Vagina (tissue), 2 donors: ENCODE measurements around the gene CCDC81. TPM values are rescaled to one million over a fixed set of nuclear protein-coding genes. Genes with fewer than 3 reads are reported as not detected.
"Not testable (repeated sequence)": the region's sequence is repeated elsewhere in the genome, so short reads cannot be mapped to it uniquely, and the experiment has no call there.

Experiments used
- DNase-seq, 2 donors: peaks; one replicate each; pipeline ENCODE4 v3.0.0-alpha.2; 2017; ENCODE audit errors: extremely low spot score in 2 of 2
- H3K27ac ChIP-seq: fragments of 200-600 bp; sonication (generic); one replicate; pipeline ENCODE4 v1.5.1; 2019
- H3K27me3 ChIP-seq: fragments of 200-600 bp; sonication (generic); one replicate; pipeline ENCODE4 v1.5.1; 2019
- H3K36me3 ChIP-seq, 2 donors: fragments of 200-600 bp; sonication (generic); one replicate each; pipeline ENCODE4 v1.5.1; 2017 to 2019
- H3K4me1 ChIP-seq: fragments of 200-600 bp; sonication (generic); one replicate; pipeline ENCODE4 v1.5.1; 2019
- H3K4me3 ChIP-seq, 2 donors: fragments of 200-600 bp; sonication (generic); 1 replicate in 1 of 2; 2 replicates in 1 of 2; pipeline ENCODE4 v1.5.1; 2016 to 2019
- H3K9me3 ChIP-seq: fragments of 200-600 bp; sonication (generic); one replicate; pipeline ENCODE4 v1.5.1; 2019
- POLR2A ChIP-seq, 2 donors: fragments of 450-650 bp; IDR thresholded peaks; one replicate each; pipeline ENCODE4 v1.6.1; 2017; ENCODE audit warnings: antibody characterized with exemption in 2 of 2, mild to moderate bottlenecking in 2 of 2, moderate library complexity in 2 of 2
- POLR2AphosphoS5 ChIP-seq, 2 donors: sonication (generic); formaldehyde crosslinking; IDR thresholded peaks; one replicate each; pipeline ENCODE4 v1.9.0; 2017; ENCODE audit warnings: antibody characterized with exemption in 2 of 2, mild to moderate bottlenecking in 2 of 2, low read depth in 1 of 2; ENCODE audit not compliant: insufficient read depth in 1 of 2
- intact Hi-C: fragments of 100-400 bp; cut with DNase I; formaldehyde crosslinking; loops from one replicate; pipeline ENCODE4 v1.15.1; 2023
- total RNA-seq: library from RNA; depleted of rRNA; stranded (reverse); fragments of >200 nt; gene quantifications from one replicate; pipeline ENCODE4 v1.2.3, GENCODE V29; 2016
- TF ChIP-seq, protein P1 (sequence below), 3 experiments: fragments of 450-650 bp in 2 of 3; fragments of 200-600 bp in 1 of 3; sonication (generic) in 1 of 3; IDR thresholded peaks; one replicate each; pipeline ENCODE4 v1.5.1; 2017 to 2019; ENCODE audit warnings: antibody characterized with exemption in 3 of 3, mild to moderate bottlenecking in 2 of 3, moderate library complexity in 2 of 3

Gene CCDC81
- total RNA-seq, 1 donor from 2014 or later, result not detected

DNA sequence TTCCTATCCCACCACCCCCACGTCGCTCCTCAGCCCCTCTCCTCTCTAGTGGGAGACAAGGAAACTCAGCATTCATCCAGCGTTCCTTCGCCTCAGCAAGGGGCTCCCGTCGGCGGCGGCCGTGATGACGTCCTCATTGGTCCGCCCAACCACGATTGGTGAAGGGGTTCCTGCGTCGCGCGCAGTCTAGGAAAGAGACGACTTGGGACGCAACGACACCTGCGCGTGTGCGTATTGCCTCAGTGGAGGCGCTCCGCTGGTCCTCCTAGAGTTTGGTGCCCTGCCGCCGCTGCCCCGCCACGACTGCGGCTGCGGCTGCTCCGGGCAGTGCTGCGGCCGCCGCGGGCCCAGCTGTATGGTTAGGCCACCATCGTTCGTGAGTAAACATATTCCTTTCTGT lies 56.6 kb downstream of the CCDC81 start:
- DNase-seq, result no peak
- Histone ChIP-seq H3K9me3 (no peaks in the 10 kb centered on the region), H3K4me1 (no peaks in the 10 kb centered on the region), H3K27ac (no peak overlapping the region), H3K4me3 (no peak overlapping the region), H3K27me3 (no peaks in the 10 kb centered on the region), H3K36me3 (no peaks in the 10 kb centered on the region)
- intact Hi-C loops, result no loop called here
- TF ChIP-seq POLR2AphosphoS5 (IDR thresholded peaks at IDR 0.05; ENCODE audit: insufficient read depth in 1 of 2, low read depth in 1 of 2) (no peak), POLR2A (IDR thresholded peaks at IDR 0.05) (no peak)

DNA sequence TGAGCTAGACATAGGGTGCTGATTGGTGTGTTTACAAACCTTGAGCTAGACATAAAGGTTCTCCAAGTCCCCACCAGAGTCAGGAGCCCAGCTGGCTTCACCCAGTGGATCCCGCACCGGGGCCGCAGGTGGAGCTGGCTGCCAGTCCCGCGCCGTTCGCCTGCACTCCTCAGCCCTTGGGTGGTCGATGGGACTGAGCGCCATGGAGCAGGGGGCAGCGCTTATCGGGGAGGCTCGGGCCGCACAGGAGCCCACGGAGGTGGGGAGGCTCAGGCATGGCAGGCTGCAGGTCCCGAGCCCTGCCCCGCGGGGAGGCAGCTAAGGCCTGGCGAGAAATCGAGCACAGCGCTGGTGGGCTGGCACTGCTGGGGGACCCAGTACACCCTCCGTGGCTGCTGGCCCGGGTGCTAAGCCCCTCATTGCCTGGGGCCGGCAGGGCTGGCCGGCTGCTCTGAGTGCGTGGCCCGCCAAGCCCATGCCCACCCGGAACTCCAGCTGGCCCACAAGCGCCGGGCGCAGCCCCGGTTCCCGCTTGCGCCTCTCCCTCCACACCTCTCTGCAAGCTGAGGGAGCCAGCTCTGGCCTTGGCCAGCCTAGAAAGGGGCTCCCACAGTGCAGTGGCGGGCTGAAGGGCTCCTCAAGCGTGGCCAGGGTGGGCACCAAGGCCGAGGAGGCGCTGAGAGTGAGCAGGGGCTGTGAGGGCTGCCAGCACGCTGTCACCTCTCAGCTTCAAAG lies 58.8 kb downstream of the CCDC81 start:
- H3K27me3 ChIP-seq, H3K4me3 ChIP-seq, intact Hi-C loops, H3K9me3 ChIP-seq, H3K36me3 ChIP-seq, DNase-seq, H3K4me1 ChIP-seq, H3K27ac ChIP-seq: not testable (repeated sequence)

GRCh38 chr11:86435711-86436110 lies 61.0 kb downstream of the CCDC81 start:
- Histone ChIP-seq H3K9me3 (no peaks in the 10 kb centered on the region), H3K4me3 (no peak overlapping the region), H3K4me1 (peaks cover 5% of the 10 kb centered on the region), H3K36me3 (no peaks in the 10 kb centered on the region), H3K27me3 (no peaks in the 10 kb centered on the region), H3K27ac (no peak overlapping the region)
- TF ChIP-seq POLR2AphosphoS5 (IDR thresholded peaks at IDR 0.05; ENCODE audit: insufficient read depth in 1 of 2, low read depth in 1 of 2), result no peak
- TF ChIP-seq, protein P1, sequence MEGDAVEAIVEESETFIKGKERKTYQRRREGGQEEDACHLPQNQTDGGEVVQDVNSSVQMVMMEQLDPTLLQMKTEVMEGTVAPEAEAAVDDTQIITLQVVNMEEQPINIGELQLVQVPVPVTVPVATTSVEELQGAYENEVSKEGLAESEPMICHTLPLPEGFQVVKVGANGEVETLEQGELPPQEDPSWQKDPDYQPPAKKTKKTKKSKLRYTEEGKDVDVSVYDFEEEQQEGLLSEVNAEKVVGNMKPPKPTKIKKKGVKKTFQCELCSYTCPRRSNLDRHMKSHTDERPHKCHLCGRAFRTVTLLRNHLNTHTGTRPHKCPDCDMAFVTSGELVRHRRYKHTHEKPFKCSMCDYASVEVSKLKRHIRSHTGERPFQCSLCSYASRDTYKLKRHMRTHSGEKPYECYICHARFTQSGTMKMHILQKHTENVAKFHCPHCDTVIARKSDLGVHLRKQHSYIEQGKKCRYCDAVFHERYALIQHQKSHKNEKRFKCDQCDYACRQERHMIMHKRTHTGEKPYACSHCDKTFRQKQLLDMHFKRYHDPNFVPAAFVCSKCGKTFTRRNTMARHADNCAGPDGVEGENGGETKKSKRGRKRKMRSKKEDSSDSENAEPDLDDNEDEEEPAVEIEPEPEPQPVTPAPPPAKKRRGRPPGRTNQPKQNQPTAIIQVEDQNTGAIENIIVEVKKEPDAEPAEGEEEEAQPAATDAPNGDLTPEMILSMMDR (IDR thresholded peaks at IDR 0.05), result no peak
- no peak for TF ChIP-seq POLR2A (IDR thresholded peaks at IDR 0.05)
- DNase-seq, result no peak
- intact Hi-C loops, result no loop called here

DNA sequence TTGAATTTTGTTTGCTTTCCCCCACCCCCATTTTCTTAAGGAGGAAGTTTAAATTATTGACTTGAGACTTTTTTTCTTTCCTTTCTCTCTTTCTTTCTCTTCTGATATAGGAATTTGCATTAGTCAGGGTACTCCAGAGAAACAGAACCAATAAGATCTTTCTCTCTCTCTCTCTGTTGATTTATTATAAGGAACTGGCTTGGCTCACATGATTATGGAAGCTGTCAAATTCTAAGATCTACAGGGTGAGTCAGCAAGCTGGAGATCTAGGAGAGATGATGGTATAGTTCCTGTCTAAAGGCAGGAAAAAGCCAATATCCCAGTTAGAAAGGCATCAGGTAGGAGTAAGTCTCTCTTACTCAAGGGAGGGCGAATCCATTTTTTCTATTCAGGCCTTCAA lies 64.0 kb downstream of the CCDC81 start:
- Histone ChIP-seq H3K4me1 (peaks cover 7% of the 10 kb centered on the region), H3K27ac (no peak overlapping the region), H3K4me3 (no peak overlapping the region), H3K27me3 (no peaks in the 10 kb centered on the region), H3K36me3 (no peaks in the 10 kb centered on the region), H3K9me3 (no peaks in the 10 kb centered on the region)
- no peak for DNase-seq
- no peak for TF ChIP-seq POLR2A (IDR thresholded peaks at IDR 0.05)
- TF ChIP-seq, protein P1 (IDR thresholded peaks at IDR 0.05), result no peak
- no peak for TF ChIP-seq POLR2AphosphoS5 (IDR thresholded peaks at IDR 0.05; ENCODE audit: insufficient read depth in 1 of 2, low read depth in 1 of 2)
- intact Hi-C loops, result no loop called here

DNA sequence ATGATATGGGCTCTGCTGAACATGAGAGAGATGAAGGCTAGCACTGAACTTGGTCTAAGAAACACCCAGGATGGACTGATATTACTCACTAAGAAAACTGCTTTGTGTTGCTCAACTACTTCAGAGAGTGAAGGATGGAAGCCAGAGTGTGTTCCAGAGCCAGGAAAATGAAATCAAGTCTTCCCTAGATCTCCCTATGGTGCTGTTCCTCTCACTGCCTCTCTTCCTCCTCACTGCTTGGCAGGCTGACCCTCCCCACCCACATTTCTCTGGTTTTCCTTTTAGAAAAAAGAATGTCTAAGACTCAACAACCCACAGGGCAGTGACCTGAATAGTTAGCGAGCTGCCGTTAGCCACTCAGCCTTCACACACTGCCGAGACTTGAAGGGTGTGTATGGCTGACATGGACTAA lies 65.6 kb downstream of the CCDC81 start:
- TF ChIP-seq, protein P1 (IDR thresholded peaks at IDR 0.05), result no peak
- no peak for TF ChIP-seq POLR2A (IDR thresholded peaks at IDR 0.05)
- no peak for DNase-seq
- Histone ChIP-seq H3K27me3 (no peaks in the 10 kb centered on the region), H3K27ac (peak overlapping the region; percentile 32), H3K9me3 (no peaks in the 10 kb centered on the region), H3K36me3 (no peaks in the 10 kb centered on the region), H3K4me1 (peaks cover 7% of the 10 kb centered on the region), H3K4me3 (no peak overlapping the region)
- intact Hi-C loops, result no loop called here

DNA sequence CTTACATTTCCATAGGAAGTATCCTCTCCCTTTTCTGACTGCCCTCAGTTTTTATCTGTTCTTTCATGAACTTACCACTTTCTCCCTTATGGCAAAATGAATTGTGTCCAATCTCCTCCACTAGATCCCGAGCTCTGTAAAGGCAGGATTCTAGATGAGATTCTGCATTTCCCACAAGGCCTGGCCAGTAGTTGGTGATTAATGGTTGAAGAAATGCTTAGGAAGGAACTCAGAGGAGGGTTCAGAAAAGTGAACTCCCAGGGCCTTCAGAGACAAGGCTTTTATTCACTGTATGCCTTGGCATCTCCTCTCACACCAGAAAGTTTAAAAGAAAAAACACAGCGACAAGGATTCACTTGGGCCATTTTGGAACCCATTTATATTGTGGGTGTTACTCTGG lies 66.2 kb downstream of the CCDC81 start:
- Histone ChIP-seq H3K4me3 (no peak overlapping the region), H3K4me1 (peaks cover 7% of the 10 kb centered on the region), H3K27me3 (no peaks in the 10 kb centered on the region), H3K9me3 (no peaks in the 10 kb centered on the region), H3K27ac (peak overlapping the region; percentile 32), H3K36me3 (no peaks in the 10 kb centered on the region)
- TF ChIP-seq POLR2AphosphoS5 (IDR thresholded peaks at IDR 0.05; ENCODE audit: insufficient read depth in 1 of 2, low read depth in 1 of 2) (no peak), POLR2A (IDR thresholded peaks at IDR 0.05) (no peak)
- TF ChIP-seq, protein P1 (IDR thresholded peaks at IDR 0.05), result no peak
- intact Hi-C loops, result no loop called here
- no peak for DNase-seq
